GM12872 (cell line): ENCODE results near the gene BCL2L13.

Experiments used
- TF ChIP-seq, protein P1 (sequence below): IDR thresholded peaks from 3 replicates; pipeline ENCODE4 v1.5.1; 2011; ENCODE audit warnings: low read depth, mild to moderate bottlenecking, low read length, moderate library complexity; ENCODE audit not compliant: insufficient read depth

Gene BCL2L13, protein sequence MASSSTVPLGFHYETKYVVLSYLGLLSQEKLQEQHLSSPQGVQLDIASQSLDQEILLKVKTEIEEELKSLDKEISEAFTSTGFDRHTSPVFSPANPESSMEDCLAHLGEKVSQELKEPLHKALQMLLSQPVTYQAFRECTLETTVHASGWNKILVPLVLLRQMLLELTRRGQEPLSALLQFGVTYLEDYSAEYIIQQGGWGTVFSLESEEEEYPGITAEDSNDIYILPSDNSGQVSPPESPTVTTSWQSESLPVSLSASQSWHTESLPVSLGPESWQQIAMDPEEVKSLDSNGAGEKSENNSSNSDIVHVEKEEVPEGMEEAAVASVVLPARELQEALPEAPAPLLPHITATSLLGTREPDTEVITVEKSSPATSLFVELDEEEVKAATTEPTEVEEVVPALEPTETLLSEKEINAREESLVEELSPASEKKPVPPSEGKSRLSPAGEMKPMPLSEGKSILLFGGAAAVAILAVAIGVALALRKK

DNA sequence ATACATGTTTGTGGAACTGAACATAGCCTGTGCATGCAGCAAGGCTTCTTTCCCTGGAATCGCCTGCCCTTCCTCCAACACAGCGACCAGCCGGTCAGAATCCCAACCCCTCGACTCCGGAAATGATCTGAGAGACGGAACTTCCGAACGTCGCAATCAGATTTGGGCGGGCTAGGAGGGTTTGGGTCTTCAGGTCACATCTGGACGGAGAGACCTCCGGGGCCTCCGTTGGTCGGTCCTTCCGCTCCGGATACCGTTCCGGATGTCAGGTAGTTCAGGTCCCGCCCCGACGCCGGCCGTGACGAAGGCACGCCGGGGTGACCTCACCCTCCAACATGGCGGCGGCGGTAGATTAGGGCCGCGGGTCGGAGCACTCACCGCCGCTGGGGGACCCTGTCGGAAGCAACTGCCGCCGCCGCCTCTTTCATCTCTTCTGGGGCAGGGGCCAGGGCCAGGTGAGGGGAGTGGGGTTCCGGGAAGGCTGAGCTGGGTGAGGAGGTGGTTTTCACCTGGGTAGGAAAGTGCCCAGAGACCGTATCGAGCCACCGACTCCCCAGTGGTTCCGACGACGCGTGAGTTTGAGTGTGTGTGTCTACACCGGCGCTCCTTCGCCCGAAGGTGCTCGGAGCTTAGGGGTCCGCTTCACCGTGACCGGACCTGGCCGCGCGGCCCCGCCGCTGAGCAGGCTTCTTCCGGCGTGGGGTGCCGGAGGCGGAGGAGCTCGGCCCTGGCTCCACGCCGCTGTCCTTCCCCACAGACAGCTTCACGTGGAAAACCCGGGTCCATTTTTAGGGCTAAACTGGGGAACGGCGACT, at the start of gene BCL2L13:
Gene BCL2L13 (plus strand): TSS at position 326 of the 815 bp plus-strand sequence. CDS start 16,955 bp downstream, outside the sequence.
- TF ChIP-seq, protein P1, sequence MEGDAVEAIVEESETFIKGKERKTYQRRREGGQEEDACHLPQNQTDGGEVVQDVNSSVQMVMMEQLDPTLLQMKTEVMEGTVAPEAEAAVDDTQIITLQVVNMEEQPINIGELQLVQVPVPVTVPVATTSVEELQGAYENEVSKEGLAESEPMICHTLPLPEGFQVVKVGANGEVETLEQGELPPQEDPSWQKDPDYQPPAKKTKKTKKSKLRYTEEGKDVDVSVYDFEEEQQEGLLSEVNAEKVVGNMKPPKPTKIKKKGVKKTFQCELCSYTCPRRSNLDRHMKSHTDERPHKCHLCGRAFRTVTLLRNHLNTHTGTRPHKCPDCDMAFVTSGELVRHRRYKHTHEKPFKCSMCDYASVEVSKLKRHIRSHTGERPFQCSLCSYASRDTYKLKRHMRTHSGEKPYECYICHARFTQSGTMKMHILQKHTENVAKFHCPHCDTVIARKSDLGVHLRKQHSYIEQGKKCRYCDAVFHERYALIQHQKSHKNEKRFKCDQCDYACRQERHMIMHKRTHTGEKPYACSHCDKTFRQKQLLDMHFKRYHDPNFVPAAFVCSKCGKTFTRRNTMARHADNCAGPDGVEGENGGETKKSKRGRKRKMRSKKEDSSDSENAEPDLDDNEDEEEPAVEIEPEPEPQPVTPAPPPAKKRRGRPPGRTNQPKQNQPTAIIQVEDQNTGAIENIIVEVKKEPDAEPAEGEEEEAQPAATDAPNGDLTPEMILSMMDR = no peak

DNA sequence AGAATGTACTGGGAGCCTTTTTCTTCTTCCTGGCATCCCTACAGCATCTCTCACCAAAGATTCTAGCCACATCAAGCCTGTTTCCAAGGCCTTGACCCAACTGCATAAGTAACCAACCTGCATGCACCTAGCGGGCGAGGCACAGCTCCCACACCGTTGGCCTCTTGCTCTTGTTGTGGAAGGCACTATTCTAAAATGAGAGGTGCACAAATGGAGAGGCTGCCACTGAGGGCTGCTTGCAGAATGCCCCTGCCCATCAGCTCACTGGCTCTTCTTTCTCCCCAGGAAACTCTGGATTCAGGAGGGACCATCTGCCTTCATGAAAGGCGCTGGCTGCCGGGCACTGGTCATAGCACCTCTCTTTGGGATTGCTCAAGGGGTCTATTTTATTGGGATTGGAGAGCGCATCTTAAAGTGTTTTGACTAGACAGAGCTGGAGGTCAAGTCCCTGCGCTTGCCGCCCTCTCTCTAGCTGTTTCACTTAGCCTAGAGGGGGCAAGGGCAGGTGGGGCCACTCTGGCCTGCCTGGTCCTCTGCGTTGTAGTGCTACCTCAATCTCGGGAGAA, 48.7 kb upstream of the BCL2L13 start:
- TF ChIP-seq, protein P1 = no peak

DNA sequence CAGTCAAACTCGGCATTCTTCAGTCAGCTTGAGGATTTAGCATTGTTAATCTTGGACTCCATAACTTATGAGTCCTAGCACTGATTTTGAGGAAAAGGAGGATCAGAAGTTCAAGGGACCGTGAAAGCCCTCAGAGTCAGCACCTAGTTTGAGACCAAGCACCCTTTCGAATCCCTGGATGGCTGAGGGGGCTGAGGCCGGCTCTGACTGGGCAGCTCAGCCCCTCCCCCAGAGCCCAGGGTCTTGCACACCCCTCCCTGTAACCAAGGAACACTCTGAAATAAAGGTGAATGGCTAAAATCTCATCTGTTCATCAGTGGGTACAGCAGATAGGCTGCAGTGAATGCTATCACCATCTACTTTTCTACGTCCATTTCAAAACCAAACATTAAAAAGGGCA, 48.0 kb upstream of the BCL2L13 start:
- TF ChIP-seq, protein P1 = no peak

DNA sequence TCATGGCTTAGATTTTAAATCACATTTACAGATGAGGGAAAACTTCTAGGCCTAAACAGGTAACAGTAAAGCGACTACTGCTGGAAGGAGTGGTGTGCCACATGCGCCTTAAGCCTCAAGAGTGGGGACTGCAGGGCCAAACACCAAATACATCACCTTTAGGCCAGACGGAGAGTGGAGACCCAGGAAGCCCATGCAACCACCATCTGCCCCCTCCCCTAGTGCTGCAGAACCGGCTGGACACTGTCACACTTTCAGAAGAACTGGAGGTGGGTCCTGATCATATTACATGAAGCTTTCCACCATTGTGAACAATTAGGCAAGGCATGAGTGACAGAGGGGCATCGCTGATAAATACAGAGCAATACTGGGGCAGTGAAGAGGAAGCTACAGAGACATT, 46.4 kb upstream of the BCL2L13 start:
- TF ChIP-seq, protein P1 = no peak

DNA sequence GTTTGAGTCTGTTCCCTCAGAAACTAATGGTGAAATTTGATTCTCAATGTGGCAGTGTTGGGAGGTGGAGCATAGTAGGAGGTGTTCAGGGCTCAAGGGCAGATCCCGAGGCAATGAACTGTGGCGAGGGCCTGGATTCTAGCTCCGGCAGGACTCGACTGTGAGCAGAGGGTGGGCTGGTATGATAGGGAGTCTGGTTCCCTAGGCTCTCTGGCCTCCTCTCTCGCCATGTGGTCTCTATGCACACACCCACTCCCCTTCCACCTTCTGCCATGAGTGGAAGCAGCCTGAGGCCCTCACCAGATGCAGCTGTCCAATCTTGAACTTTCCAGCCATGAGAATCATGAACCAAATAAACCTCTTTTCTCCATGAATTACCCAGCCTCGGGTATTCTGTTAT, 42.3 kb upstream of the BCL2L13 start:
- TF ChIP-seq, protein P1 = no peak

DNA sequence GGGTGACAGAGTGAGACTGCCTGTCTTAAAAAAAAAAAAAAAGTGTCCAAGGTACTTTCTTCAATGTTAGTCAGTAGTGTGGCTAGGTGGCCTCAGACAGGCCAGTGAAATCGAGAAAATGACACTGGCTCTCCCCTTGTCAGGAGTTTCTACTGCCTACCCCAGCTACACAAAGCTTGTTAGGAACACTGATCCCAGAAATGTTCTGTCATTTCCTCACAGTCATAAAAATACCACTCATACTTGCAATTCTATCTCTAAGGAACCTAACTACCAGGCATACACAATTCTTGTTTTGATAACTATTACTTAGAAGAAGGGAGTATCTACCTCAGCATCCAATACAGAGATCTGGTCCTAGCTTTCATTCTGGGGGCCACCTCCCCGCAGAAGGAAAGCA, 41.3 kb upstream of the BCL2L13 start:
- TF ChIP-seq, protein P1 = no peak

DNA sequence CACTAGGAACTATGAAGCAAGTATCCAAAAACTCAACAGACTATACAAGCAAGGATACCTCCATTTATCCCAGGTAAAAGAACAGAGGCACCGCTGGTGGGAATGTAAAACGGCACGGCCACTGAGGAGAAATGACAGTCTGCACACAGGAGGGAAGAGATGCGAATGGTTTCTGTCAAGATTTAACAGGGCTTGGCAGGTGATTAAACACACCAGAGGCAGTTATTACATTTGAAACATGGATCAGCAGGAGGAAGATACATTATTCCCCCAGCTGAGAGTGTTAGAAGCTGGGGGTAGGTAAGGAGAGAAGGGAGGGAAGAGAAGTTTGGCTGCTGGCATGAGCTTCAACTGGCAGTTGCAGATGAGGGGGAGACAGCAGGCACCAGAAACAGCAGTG, 40.2 kb upstream of the BCL2L13 start:
- TF ChIP-seq, protein P1 = no peak
